ENCODE results near the gene CDH4.
"Not testable (repeated sequence)": the region's sequence is repeated elsewhere in the genome, so short reads cannot be mapped to it uniquely, and the experiment has no call there.

The CDH4 gene

DNA sequence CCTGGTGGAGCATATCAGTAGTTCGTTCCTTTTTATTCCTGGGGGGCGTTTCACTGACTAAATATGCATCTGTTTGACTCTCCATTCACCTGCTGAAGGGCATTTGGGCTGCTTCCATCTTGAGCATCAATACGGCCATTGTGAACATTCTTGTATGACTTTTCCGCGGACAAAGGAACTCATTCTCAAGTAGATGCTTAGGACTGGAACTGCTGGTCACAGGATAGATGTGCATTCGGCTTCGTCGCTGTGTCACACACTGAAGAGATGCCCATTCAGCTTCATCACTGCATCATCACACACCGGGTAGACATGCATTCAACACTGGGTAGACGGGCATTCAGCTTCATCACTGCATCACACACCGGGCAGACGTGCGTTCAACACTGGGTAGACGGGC, 718.3 kb downstream of the CDH4 start:
- no peak overlapping the region for H3K4me3 ChIP-seq (ENCODE audit: low read depth, low read length)
- no peak for TF ChIP-seq CTCF (IDR thresholded peaks at IDR 0.05; ENCODE audit: control insufficient read depth, extremely low read depth, insufficient read depth)
- DNase-seq (ENCODE audit: low read depth) = no peak

- not testable (repeated sequence) for H3K4me3 ChIP-seq (ENCODE audit: low read depth, low read length); DNase-seq (ENCODE audit: low read depth)
Observed at GRCh38 chr20:61971595-61971994, 719.5 kb downstream of the CDH4 start.

- DNase-seq (ENCODE audit: low read depth) = no peak
- no peak for TF ChIP-seq CTCF (IDR thresholded peaks at IDR 0.05; ENCODE audit: control insufficient read depth, extremely low read depth, insufficient read depth)
- no peak overlapping the region for H3K4me3 ChIP-seq (ENCODE audit: low read depth, low read length)
Observed at GRCh38 chr20:61972636-61973508, 720.8 kb downstream of the CDH4 start.

- TF ChIP-seq CTCF (IDR thresholded peaks at IDR 0.05; ENCODE audit: control insufficient read depth, extremely low read depth, insufficient read depth) = no peak
- no peak overlapping the region for H3K4me3 ChIP-seq (ENCODE audit: low read depth, low read length)
- no peak for DNase-seq (ENCODE audit: low read depth)
Observed at GRCh38 chr20:61973515-61974356, 721.7 kb downstream of the CDH4 start.

- TF ChIP-seq CTCF (IDR thresholded peaks at IDR 0.05; ENCODE audit: control insufficient read depth, extremely low read depth, insufficient read depth) = no peak
- H3K4me3 ChIP-seq (ENCODE audit: low read depth, low read length) = no peak overlapping the region
- no peak for DNase-seq (ENCODE audit: low read depth)
Observed at GRCh38 chr20:61974357-61974665, 722.2 kb downstream of the CDH4 start.

GRCh38 chr20:61975407-61976129, 723.5 kb downstream of the CDH4 start:
- TF ChIP-seq CTCF (IDR thresholded peaks at IDR 0.05; ENCODE audit: control insufficient read depth, extremely low read depth, insufficient read depth) = no peak
- no peak overlapping the region for H3K4me3 ChIP-seq (ENCODE audit: low read depth, low read length)
- DNase-seq (ENCODE audit: low read depth) = no peak

- DNase-seq (ENCODE audit: low read depth) = no peak
- no peak overlapping the region for H3K4me3 ChIP-seq (ENCODE audit: low read depth, low read length)
- no peak for TF ChIP-seq CTCF (IDR thresholded peaks at IDR 0.05; ENCODE audit: control insufficient read depth, extremely low read depth, insufficient read depth)
Observed at GRCh38 chr20:61976263-61976643, 724.2 kb downstream of the CDH4 start.

All from LNCaP clone FGC (cell line).